GM12892 (cell line): ENCODE measurements around the gene CD101.
"Not testable (repeated sequence)": the region's sequence is repeated elsewhere in the genome, so short reads cannot be mapped to it uniquely, and the experiment has no call there.

Source experiments
- DNase-seq: peaks from one replicate; pipeline ENCODE4 v3.0.0; 2011; ENCODE audit not compliant: insufficient read length
- FAIRE-seq: peaks from 2 replicates; lab custom pipeline; 2011; peaks lifted over from hg19 to GRCh38; lab: Jason Lieb, UNC
- POLR2A ChIP-seq: IDR thresholded peaks from 2 replicates; pipeline ENCODE4 v1.6.1; 2011; ENCODE audit warnings: low read depth, low read length, control low read depth
- POLR2AphosphoS5 ChIP-seq: IDR thresholded peaks from 2 replicates; pipeline ENCODE4 v1.6.1; 2011; ENCODE audit warnings: low read depth, low read length, control low read depth
- TAF1 ChIP-seq: IDR thresholded peaks from 2 replicates; pipeline ENCODE4 v1.6.1; 2011; ENCODE audit warnings: low read depth, mild to moderate bottlenecking, control low read depth, low read length, borderline replicate concordance

The CD101 gene

GRCh38 chr1:116971258-116971860, 30.2 kb upstream of the CD101 start:
- DNase-seq (no peak), FAIRE-seq (no peak)
- no peak for TF ChIP-seq TAF1

- TF ChIP-seq POLR2AphosphoS5 (no peak), POLR2A (no peak), TAF1 (no peak)
- FAIRE-seq (no peak), DNase-seq (no peak)
Measured at GRCh38 chr1:116971965-116972673, 29.4 kb upstream of the CD101 start.

GRCh38 chr1:116972674-116973030, 28.9 kb upstream of the CD101 start:
- no peak for FAIRE-seq
- DNase-seq = no peak
- TF ChIP-seq POLR2AphosphoS5 (no peak), POLR2A (no peak), TAF1 (no peak)

GRCh38 chr1:116980309-116980708, 21.3 kb upstream of the CD101 start:
- not testable (repeated sequence) for FAIRE-seq

GRCh38 chr1:116981521-116982037, 20.0 kb upstream of the CD101 start:
- TF ChIP-seq TAF1 (no peak), POLR2A (no peak), POLR2AphosphoS5 (no peak)
- FAIRE-seq (no peak), DNase-seq (no peak)

More at GRCh38 chr1:116980309-116980708, 21.3 kb upstream of the CD101 start:
- DNase-seq = not testable (repeated sequence)

- no peak for FAIRE-seq
- TF ChIP-seq POLR2A = no peak
- no peak for TF ChIP-seq TAF1
- TF ChIP-seq POLR2AphosphoS5 = no peak
- no peak for DNase-seq
Measured at GRCh38 chr1:116982319-116983004, 19.1 kb upstream of the CD101 start.

- FAIRE-seq (no peak), DNase-seq (no peak)
- TF ChIP-seq POLR2AphosphoS5 (no peak), POLR2A (no peak), TAF1 (no peak)
Measured at GRCh38 chr1:116983112-116983511, 18.4 kb upstream of the CD101 start.

GRCh38 chr1:116983678-116984077, 17.9 kb upstream of the CD101 start:
- DNase-seq (no peak), FAIRE-seq (no peak)
- TF ChIP-seq TAF1 = no peak

GRCh38 chr1:116984406-116985160, 17.0 kb upstream of the CD101 start:
- FAIRE-seq (no peak), DNase-seq (no peak)
- no peak for TF ChIP-seq POLR2A
- no peak for TF ChIP-seq POLR2AphosphoS5
- no peak for TF ChIP-seq TAF1

- TF ChIP-seq POLR2A = no peak
- TF ChIP-seq POLR2AphosphoS5 = no peak
- TF ChIP-seq TAF1 = no peak
- no peak for FAIRE-seq
- no peak for DNase-seq
Measured at GRCh38 chr1:116986421-116987255, 14.9 kb upstream of the CD101 start.

GRCh38 chr1:116987256-116987555, 14.4 kb upstream of the CD101 start:
- FAIRE-seq (no peak), DNase-seq (no peak)
- TF ChIP-seq TAF1 (no peak), POLR2AphosphoS5 (no peak), POLR2A (no peak)
